Bronchial epithelial cell (primary cell): Measurements from ENCODE around the gene PCNX2. TPM values are rescaled to one million over a fixed set of nuclear protein-coding genes. Genes with fewer than 3 reads are reported as not detected.

Experiments
- DNase-seq: peaks from one replicate; pipeline ENCODE4 v3.0.0-alpha.2; 2010; ENCODE audit warnings: low read depth
- FAIRE-seq: peaks from 2 replicates; lab custom pipeline; 2011; peaks lifted over from hg19 to GRCh38; lab: Jason Lieb, UNC
- H3K27me3 ChIP-seq: 2 replicates; pipeline ENCODE4 v1.5.1; 2011; ENCODE audit warnings: low read length; ENCODE audit not compliant: control insufficient read depth, insufficient read depth
- H3K36me3 ChIP-seq: 2 replicates; pipeline ENCODE4 v1.5.1; 2011; ENCODE audit warnings: low read length; ENCODE audit not compliant: control insufficient read depth, insufficient read depth
- H3K4me3 ChIP-seq: 2 replicates; pipeline ENCODE4 v1.5.1; 2011; ENCODE audit warnings: mild to moderate bottlenecking, low read depth, low read length, control low read depth
- total RNA-seq: library from RNA; depleted of rRNA; stranded (reverse); fragments of >200 nt; gene quantifications from 2 replicates; pipeline ENCODE4 v1.2.1, GENCODE V29; 2014
- TF ChIP-seq, protein P1 (sequence below): IDR thresholded peaks from 2 replicates; pipeline ENCODE4 v1.5.1; 2011; ENCODE audit warnings: mild to moderate bottlenecking, moderate library complexity, low read length, control low read depth, inconsistent platforms; ENCODE audit not compliant: insufficient read depth, severe bottlenecking

The PCNX2 gene
- total RNA-seq, 1 donor from 2014 or later = 30.3 TPM

DNA sequence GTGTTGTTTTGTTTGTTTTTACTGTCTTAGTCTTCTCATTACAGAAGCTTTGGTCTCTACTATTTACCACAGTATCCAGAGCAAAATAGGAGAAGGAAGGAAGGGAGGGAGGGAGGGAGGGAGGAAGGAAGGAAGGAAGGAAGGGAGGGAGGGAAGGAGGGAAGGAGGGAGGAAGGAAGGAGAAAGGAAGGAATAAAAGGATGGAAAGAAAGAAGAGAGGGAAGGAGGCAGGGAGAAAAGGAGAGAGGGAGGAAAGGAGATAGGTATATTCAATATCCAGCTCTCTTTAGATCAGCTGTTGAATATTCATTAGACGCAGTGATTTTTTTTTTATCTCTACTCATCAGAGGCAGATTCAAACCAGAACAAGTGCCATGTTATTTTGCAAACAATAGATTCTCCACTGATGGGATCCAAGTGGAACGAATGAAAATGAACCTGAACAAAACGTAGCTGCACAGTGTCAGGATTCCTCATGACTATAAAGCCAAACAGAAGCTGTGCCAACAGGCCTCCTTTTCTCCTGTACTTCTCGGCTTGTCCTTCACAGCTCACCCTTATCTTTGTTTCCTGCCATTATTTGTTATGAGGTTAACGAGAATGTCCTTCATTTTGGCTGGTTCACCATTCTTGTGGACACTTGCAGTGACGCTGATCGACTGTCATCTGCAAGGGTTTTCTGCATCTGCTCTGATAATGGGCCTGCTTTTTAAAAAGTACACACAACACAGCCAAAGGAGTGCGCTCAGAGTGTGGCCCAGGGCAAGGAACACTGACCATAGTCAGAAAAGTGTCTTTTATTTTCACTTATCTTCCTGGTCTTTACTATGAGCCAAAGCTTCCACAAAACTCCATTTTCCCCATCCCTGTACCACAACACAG is 352.9 kb downstream of the PCNX2 start:
- DNase-seq = no peak
- TF ChIP-seq, protein P1, sequence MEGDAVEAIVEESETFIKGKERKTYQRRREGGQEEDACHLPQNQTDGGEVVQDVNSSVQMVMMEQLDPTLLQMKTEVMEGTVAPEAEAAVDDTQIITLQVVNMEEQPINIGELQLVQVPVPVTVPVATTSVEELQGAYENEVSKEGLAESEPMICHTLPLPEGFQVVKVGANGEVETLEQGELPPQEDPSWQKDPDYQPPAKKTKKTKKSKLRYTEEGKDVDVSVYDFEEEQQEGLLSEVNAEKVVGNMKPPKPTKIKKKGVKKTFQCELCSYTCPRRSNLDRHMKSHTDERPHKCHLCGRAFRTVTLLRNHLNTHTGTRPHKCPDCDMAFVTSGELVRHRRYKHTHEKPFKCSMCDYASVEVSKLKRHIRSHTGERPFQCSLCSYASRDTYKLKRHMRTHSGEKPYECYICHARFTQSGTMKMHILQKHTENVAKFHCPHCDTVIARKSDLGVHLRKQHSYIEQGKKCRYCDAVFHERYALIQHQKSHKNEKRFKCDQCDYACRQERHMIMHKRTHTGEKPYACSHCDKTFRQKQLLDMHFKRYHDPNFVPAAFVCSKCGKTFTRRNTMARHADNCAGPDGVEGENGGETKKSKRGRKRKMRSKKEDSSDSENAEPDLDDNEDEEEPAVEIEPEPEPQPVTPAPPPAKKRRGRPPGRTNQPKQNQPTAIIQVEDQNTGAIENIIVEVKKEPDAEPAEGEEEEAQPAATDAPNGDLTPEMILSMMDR = no peak
- no peak for FAIRE-seq
- H3K36me3 ChIP-seq = no peaks in the 10 kb centered on the region
- H3K4me3 ChIP-seq = no peak overlapping the region
- H3K27me3 ChIP-seq = no peaks in the 10 kb centered on the region

DNA sequence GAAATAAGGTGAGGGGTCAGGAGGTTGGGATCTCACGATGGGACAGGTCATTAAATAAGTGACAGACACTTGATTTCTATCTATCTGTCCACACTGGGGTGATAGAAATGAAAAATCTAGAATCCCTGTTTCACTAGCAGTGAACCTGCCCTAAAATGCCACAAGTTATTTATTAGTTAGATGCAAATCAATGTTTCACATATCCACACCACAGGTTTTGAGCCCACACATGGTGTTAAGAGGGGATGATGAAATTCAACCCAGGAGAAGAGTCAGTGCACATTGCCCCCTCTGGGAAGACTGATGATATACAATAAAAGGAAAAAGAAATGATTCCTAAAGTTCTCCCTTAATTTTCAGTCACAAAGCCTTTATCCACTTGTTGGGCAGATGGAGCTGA is 355.3 kb downstream of the PCNX2 start:
- TF ChIP-seq, protein P1 = no peak
- FAIRE-seq (no peak), DNase-seq (no peak)
- Histone ChIP-seq H3K27me3 (no peaks in the 10 kb centered on the region), H3K36me3 (no peaks in the 10 kb centered on the region), H3K4me3 (no peak overlapping the region)

DNA sequence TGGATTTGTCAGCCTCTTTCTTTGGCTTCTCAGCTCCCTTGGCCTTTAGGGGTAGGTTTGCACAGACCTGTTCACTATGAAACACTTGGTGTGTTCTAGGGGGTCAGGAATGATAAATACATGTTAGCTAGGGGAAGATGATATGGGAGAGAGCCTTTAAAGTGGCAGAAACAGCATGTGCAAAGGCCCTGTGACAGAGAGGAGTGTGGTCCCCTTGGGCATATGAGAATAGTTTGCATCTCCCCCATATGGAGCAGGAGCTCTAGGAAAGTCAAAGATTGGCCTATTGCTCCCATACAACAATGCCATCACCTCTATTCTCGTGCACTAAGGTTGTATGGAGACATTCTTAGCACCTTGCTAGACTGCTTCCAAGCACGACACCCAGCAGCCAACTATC is 355.8 kb downstream of the PCNX2 start:
- Histone ChIP-seq H3K36me3 (no peaks in the 10 kb centered on the region), H3K4me3 (no peak overlapping the region), H3K27me3 (no peaks in the 10 kb centered on the region)
- TF ChIP-seq, protein P1 = no peak
- DNase-seq (no peak), FAIRE-seq (no peak)

DNA sequence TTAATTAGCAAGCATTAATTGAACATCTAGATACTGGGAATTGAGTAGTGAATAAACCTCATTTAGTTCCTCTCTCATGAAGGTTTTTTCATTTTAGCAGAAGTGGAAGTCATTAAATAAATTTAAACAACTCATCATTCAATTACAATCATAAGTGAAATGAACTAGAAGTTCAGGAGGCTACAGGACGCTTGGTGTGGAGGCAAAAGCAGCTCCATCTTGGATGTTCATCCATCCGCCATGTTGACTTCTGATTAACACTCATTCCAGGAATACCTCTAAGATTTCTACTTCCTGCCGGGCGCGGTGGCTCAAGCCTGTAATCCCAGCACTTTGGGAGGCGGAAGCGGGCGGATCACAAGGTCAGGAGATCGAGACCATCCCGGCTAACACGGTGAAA is 356.6 kb downstream of the PCNX2 start:
- TF ChIP-seq, protein P1 = no peak
- Histone ChIP-seq H3K4me3 (no peak overlapping the region), H3K36me3 (no peaks in the 10 kb centered on the region), H3K27me3 (no peaks in the 10 kb centered on the region)
- DNase-seq = no peak
- FAIRE-seq = no peak

DNA sequence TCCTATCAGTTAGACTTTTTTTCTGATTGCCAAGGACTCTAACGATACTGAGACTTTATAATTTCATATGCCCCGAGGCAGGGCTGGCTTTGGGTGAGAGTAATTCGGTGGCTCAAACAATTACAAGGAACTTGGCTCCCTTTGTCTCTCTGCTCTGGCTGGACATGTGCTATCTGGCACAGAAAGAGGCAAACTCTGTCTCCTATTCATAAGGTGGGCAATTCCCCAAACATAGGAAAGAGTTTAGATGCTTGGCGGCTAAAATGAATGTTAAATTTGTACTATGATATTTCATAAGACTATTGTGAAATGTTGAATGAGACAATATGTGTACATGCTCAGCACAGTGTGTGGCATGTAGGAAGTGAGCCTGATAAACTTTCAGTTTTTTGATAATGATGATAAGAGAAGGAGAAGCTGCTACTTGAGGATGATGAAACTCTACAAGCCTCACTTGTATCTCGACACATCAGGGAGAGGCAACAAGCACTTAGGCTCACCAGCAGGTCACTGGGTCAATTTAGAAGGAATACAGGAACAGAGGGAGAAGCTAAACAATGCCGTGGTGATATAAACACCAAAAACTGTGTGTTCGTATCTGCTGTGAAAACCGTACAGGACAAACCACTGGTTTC is 357.7 kb downstream of the PCNX2 start:
- Histone ChIP-seq H3K36me3 (no peaks in the 10 kb centered on the region), H3K4me3 (no peak overlapping the region), H3K27me3 (no peaks in the 10 kb centered on the region)
- DNase-seq (no peak), FAIRE-seq (no peak)
- TF ChIP-seq, protein P1 = no peak
